WTC11 (cell line): ENCODE results near the gene CAMKMT. TPM values are rescaled to one million over a fixed set of nuclear protein-coding genes. Genes with fewer than 3 reads are reported as not detected.

ENCODE experiments used
- ATAC-seq: fragments of 200-7000 bp; cut with Tn5 transposase; 2 replicates; pipeline ENCODE4 v1.10.0; 2021; ENCODE audit warnings: mild to moderate bottlenecking, moderate library complexity
- CTCF ChIA-PET: fragments of 300-600 bp; sonication (Branson Sonifier 250); formaldehyde crosslinking; loops from one replicate; lab custom pipeline; 2021; ENCODE audit warnings: antibody characterized with exemption; lab: Charles Lee
- POLR2A ChIA-PET: fragments of 350-600 bp; sonication (Branson Sonifier 250); formaldehyde crosslinking; loops from one replicate; lab custom pipeline; 2021; ENCODE audit warnings: antibody characterized with exemption; lab: Charles Lee
- DNase-seq: peaks from one replicate; pipeline ENCODE4 v3.0.0; 2021; ENCODE audit warnings: low spot score
- H3K27ac Mint-ChIP-seq: 2 replicates; pipeline ENCODE4 v1.8.0; 2021; ENCODE audit warnings: mixed read lengths
- H3K27me3 Mint-ChIP-seq: 2 replicates; pipeline ENCODE4 v1.8.0; 2021; ENCODE audit warnings: low read depth, mild to moderate bottlenecking, moderate library complexity, mixed read lengths
- H3K36me3 Mint-ChIP-seq: 2 replicates; pipeline ENCODE4 v1.8.0; 2021; ENCODE audit warnings: mixed read lengths
- H3K4me1 Mint-ChIP-seq: 2 replicates; pipeline ENCODE4 v1.8.0; 2022; ENCODE audit warnings: mixed read lengths
- H3K4me3 Mint-ChIP-seq: 2 replicates; pipeline ENCODE4 v1.8.0; 2021; ENCODE audit warnings: mild to moderate bottlenecking, moderate library complexity, mixed read lengths
- H3K9me3 Mint-ChIP-seq: 2 replicates; pipeline ENCODE4 v1.8.0; 2021; ENCODE audit warnings: mixed read lengths
- CBFB ChIP-seq: sonication (generic); formaldehyde crosslinking; IDR thresholded peaks from 2 replicates; pipeline ENCODE4 v1.8.1; 2022; ENCODE audit warnings: mild to moderate bottlenecking, low read depth, missing genetic modification reagents
- CDX4 ChIP-seq: fragments of 250-450 bp; sonication (Bioruptor Pico); IDR thresholded peaks from 2 replicates; pipeline ENCODE4 v1.9.0; 2021; ENCODE audit warnings: moderate library complexity, mild to moderate bottlenecking, inconsistent platforms, borderline replicate concordance
- CREB1 ChIP-seq: sonication (generic); formaldehyde crosslinking; IDR thresholded peaks from 2 replicates; pipeline ENCODE4 v1.8.0; 2023; ENCODE audit warnings: mild to moderate bottlenecking, missing genetic modification reagents
- FOXP1 ChIP-seq: sonication (generic); formaldehyde crosslinking; IDR thresholded peaks from 2 replicates; pipeline ENCODE4 v1.8.0; 2022; ENCODE audit warnings: missing genetic modification reagents, mild to moderate bottlenecking, moderate library complexity, borderline replicate concordance
- GABPB1 ChIP-seq: sonication (generic); formaldehyde crosslinking; IDR thresholded peaks from 2 replicates; pipeline ENCODE4 v1.8.1; 2023; ENCODE audit warnings: mild to moderate bottlenecking, missing genetic modification reagents
- GTF2I ChIP-seq: fragments of 250-450 bp; sonication (Bioruptor Pico); conservative IDR thresholded peaks from 2 replicates; pipeline ENCODE4 v1.4.0; 2021; ENCODE audit warnings: mild to moderate bottlenecking
- HMGA2 ChIP-seq: fragments of 250-450 bp; sonication (Bioruptor Pico); IDR thresholded peaks from 2 replicates; pipeline ENCODE4 v1.4.0; 2021; ENCODE audit warnings: mild to moderate bottlenecking, moderate library complexity
- HMGXB4 ChIP-seq: sonication (generic); formaldehyde crosslinking; IDR thresholded peaks from 2 replicates; pipeline ENCODE4 v1.8.1; 2023; ENCODE audit warnings: mild to moderate bottlenecking, moderate library complexity, missing genetic modification reagents
- IRF2 ChIP-seq: sonication (generic); formaldehyde crosslinking; IDR thresholded peaks from 2 replicates; pipeline ENCODE4 v1.8.0; 2022; ENCODE audit warnings: low read depth, missing genetic modification reagents, borderline replicate concordance
- JAZF1 ChIP-seq: fragments of 250-450 bp; sonication (Bioruptor Pico); IDR thresholded peaks from 2 replicates; pipeline ENCODE4 v1.9.0; 2021; ENCODE audit warnings: moderate library complexity, mild to moderate bottlenecking, inconsistent platforms
- MLX ChIP-seq: sonication (generic); formaldehyde crosslinking; IDR thresholded peaks from 2 replicates; pipeline ENCODE4 v1.8.1; 2023; ENCODE audit warnings: mild to moderate bottlenecking, missing genetic modification reagents, moderate library complexity
- MYBL2 ChIP-seq: sonication (generic); formaldehyde crosslinking; IDR thresholded peaks from 2 replicates; pipeline ENCODE4 v1.8.1; 2023; ENCODE audit warnings: mild to moderate bottlenecking, moderate library complexity, missing genetic modification reagents
- NR2C2 ChIP-seq: sonication (generic); formaldehyde crosslinking; IDR thresholded peaks from 2 replicates; pipeline ENCODE4 v1.8.0; 2022; ENCODE audit warnings: mild to moderate bottlenecking, missing genetic modification reagents
- PRRX2 ChIP-seq: fragments of 250-450 bp; sonication (Bioruptor Pico); IDR thresholded peaks from 2 replicates; pipeline ENCODE4 v1.8.0; 2021; ENCODE audit warnings: mild to moderate bottlenecking
- RORB ChIP-seq: fragments of 250-450 bp; sonication (Bioruptor Pico); IDR thresholded peaks from 2 replicates; pipeline ENCODE4 v1.9.0; 2021; ENCODE audit warnings: mild to moderate bottlenecking
- TEAD1 ChIP-seq: sonication (generic); formaldehyde crosslinking; IDR thresholded peaks from 2 replicates; pipeline ENCODE4 v1.8.0; 2022; ENCODE audit warnings: mild to moderate bottlenecking, missing genetic modification reagents
- TP53 ChIP-seq: sonication (generic); formaldehyde crosslinking; IDR thresholded peaks from 2 replicates; pipeline ENCODE4 v1.8.1; 2023; ENCODE audit warnings: mild to moderate bottlenecking, missing genetic modification reagents
- ZMAT4 ChIP-seq: fragments of 250-450 bp; sonication (Bioruptor Pico); IDR thresholded peaks from 2 replicates; pipeline ENCODE4 v1.9.0; 2021; ENCODE audit warnings: mild to moderate bottlenecking
- ZNF263 ChIP-seq: sonication (generic); formaldehyde crosslinking; IDR thresholded peaks from 2 replicates; pipeline ENCODE4 v1.8.1; 2022; ENCODE audit warnings: low read depth, mild to moderate bottlenecking, moderate library complexity, missing genetic modification reagents
- ZNF512 ChIP-seq: sonication (generic); formaldehyde crosslinking; IDR thresholded peaks from 2 replicates; pipeline ENCODE4 v1.8.1; 2022; ENCODE audit warnings: missing genetic modification reagents, borderline replicate concordance
- total RNA-seq: library from RNA; stranded (reverse); gene quantifications from 3 replicates; pipeline ENCODE4 v1.2.3, GENCODE V29; 2021
- TF ChIP-seq, protein P1 (sequence below): sonication (generic); formaldehyde crosslinking; IDR thresholded peaks from 2 replicates; pipeline ENCODE4 v1.8.0; 2022; ENCODE audit warnings: missing genetic modification reagents
- TF ChIP-seq, protein P2 (sequence below): sonication (generic); formaldehyde crosslinking; conservative IDR thresholded peaks from 2 replicates; pipeline ENCODE4 v1.8.1; 2022; ENCODE audit warnings: mild to moderate bottlenecking, missing genetic modification reagents
- TF ChIP-seq, protein P3 (sequence below): sonication (generic); formaldehyde crosslinking; IDR thresholded peaks from 2 replicates; pipeline ENCODE4 v1.8.0; 2022; ENCODE audit warnings: mild to moderate bottlenecking, missing genetic modification reagents

Gene CAMKMT
- total RNA-seq, 1 experiment from 2014 or later: 20.6 TPM

GRCh38 chr2:44333994-44334393 is 27.8 kb upstream of the CAMKMT start (continued):
- TF ChIP-seq CDX4 (CRISPR knock-in tag) (no peak), ZNF512 (no peak), NR2C2 (CRISPR knock-in tag) (no peak), HMGXB4 (no peak), TEAD1 (CRISPR knock-in tag) (no peak)

DNA sequence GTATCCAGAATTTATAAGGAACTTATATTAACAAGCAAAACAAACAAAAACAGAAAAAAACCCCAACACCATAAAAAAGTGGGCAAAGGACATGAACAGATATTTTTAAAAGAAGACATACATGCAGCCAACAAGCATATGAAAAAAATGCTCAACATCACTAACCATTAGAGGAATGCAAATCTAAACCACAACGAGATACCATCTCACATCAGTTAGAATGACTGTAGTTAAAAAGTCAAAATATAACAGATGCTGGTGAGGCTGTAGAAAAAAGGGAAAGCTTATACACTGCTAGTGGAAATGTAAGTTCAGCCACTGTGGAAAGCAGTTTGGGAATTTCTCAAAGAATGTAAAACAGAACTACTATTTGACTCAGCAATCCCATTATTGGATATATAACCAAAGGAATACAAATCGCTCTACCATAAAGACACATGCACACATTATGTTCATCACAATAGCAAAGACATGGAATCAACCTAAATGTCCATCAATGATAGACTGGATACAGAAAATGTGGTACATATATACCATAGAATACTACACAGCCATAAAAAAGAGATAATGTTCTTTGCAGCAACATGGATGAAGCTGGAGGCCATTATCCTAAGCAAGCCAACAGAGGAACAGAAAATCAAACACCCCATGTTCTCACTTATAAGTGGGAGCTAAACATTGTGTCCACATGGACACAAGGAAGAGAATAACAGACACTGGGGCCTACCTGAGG is 25.8 kb upstream of the CAMKMT start:
- Mint-ChIP-seq H3K27ac (no peak overlapping the region), H3K27me3 (no peaks in the 10 kb centered on the region), H3K36me3 (peaks cover 41% of the 10 kb centered on the region), H3K4me3 (no peak overlapping the region), H3K4me1 (no peaks in the 10 kb centered on the region), H3K9me3 (peaks cover 3% of the 10 kb centered on the region; the same call in 1 of the 2 replicates)
- POLR2A ChIA-PET: no interaction called here
- CTCF ChIA-PET: no interaction called here
- DNase-seq (no peak), ATAC-seq (no peak)
- TF ChIP-seq CBFB (CRISPR knock-in tag) (no peak), ZMAT4 (CRISPR knock-in tag) (no peak), TEAD1 (CRISPR knock-in tag) (no peak), MLX (no peak), HMGXB4 (no peak), CREB1 (no peak), ZNF263 (no peak), TP53 (CRISPR knock-in tag) (no peak), JAZF1 (CRISPR knock-in tag) (no peak), RORB (CRISPR knock-in tag) (no peak), FOXP1 (CRISPR knock-in tag) (no peak), IRF2 (no peak), MYBL2 (CRISPR knock-in tag) (no peak), HMGA2 (no peak), GABPB1 (no peak), GTF2I (no peak), PRRX2 (no peak)
- TF ChIP-seq, protein P1, sequence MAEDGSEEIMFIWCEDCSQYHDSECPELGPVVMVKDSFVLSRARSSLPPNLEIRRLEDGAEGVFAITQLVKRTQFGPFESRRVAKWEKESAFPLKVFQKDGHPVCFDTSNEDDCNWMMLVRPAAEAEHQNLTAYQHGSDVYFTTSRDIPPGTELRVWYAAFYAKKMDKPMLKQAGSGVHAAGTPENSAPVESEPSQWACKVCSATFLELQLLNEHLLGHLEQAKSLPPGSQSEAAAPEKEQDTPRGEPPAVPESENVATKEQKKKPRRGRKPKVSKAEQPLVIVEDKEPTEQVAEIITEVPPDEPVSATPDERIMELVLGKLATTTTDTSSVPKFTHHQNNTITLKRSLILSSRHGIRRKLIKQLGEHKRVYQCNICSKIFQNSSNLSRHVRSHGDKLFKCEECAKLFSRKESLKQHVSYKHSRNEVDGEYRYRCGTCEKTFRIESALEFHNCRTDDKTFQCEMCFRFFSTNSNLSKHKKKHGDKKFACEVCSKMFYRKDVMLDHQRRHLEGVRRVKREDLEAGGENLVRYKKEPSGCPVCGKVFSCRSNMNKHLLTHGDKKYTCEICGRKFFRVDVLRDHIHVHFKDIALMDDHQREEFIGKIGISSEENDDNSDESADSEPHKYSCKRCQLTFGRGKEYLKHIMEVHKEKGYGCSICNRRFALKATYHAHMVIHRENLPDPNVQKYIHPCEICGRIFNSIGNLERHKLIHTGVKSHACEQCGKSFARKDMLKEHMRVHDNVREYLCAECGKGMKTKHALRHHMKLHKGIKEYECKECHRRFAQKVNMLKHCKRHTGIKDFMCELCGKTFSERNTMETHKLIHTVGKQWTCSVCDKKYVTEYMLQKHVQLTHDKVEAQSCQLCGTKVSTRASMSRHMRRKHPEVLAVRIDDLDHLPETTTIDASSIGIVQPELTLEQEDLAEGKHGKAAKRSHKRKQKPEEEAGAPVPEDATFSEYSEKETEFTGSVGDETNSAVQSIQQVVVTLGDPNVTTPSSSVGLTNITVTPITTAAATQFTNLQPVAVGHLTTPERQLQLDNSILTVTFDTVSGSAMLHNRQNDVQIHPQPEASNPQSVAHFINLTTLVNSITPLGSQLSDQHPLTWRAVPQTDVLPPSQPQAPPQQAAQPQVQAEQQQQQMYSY (CRISPR knock-in tag): no peak
- TF ChIP-seq, protein P2, sequence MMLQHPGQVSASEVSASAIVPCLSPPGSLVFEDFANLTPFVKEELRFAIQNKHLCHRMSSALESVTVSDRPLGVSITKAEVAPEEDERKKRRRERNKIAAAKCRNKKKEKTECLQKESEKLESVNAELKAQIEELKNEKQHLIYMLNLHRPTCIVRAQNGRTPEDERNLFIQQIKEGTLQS: no peak
- TF ChIP-seq, protein P3, sequence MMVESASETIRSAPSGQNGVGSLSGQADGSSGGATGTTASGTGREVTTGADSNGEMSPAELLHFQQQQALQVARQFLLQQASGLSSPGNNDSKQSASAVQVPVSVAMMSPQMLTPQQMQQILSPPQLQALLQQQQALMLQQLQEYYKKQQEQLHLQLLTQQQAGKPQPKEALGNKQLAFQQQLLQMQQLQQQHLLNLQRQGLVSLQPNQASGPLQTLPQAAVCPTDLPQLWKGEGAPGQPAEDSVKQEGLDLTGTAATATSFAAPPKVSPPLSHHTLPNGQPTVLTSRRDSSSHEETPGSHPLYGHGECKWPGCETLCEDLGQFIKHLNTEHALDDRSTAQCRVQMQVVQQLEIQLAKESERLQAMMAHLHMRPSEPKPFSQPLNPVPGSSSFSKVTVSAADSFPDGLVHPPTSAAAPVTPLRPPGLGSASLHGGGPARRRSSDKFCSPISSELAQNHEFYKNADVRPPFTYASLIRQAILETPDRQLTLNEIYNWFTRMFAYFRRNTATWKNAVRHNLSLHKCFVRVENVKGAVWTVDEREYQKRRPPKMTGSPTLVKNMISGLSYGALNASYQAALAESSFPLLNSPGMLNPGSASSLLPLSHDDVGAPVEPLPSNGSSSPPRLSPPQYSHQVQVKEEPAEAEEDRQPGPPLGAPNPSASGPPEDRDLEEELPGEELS (CRISPR knock-in tag): no peak
